ENCODE results near the gene TTC39C. TPM values are rescaled to one million over a fixed set of nuclear protein-coding genes. Genes with fewer than 3 reads are reported as not detected.
A peak's percentile ranks its signal among the peaks of the same experiment; 100 is the strongest.

The TTC39C gene
- total RNA-seq, 2 experiments from 2014 or later = 82.6 to 91.8 TPM

GRCh38 chr18:23972453-23972852, 42.1 kb upstream of the TTC39C start:
- Mint-ChIP-seq H3K36me3 (ENCODE audit: low read depth) (no peaks in the 10 kb centered on the region), H3K4me3 (peak overlapping the region; percentile 13), H3K27me3 (no peaks in the 10 kb centered on the region), H3K4me1 (ENCODE audit: low read depth) (peaks cover 73% of the 10 kb centered on the region), H3K9me3 (peaks cover 6% of the 10 kb centered on the region), H3K27ac (peak overlapping the region; percentile 85)
- TF ChIP-seq CTCF (IDR thresholded peaks at IDR 0.05) = no peak
- DNase-seq = peak in 9 of 14 experiments; percentile 6 to 82 (median 15)
- Histone ChIP-seq H3K4me3 (ENCODE audit: low read length) (no peak overlapping the region), H3K4me1 (ENCODE audit: insufficient read depth, low read length) (peaks cover 52% of the 10 kb centered on the region), H3K27me3 (ENCODE audit: control insufficient read depth in 1 of 2, insufficient read depth in 2 of 2, low read length in 2 of 2) (no peaks in the 10 kb centered on the region), H3K36me3 (ENCODE audit: insufficient read depth, low read length) (no peaks in the 10 kb centered on the region), H3K9me3 (ENCODE audit: control insufficient read depth in 1 of 2, insufficient read depth in 1 of 2, low read length in 2 of 2) (no peaks in the 10 kb centered on the region), H3K27ac (ENCODE audit: low read depth in 1 of 2, low read length in 2 of 2) (peak overlapping the region; percentile 31 to 49)
- CTCF ChIA-PET = no interaction called here
- intact Hi-C loops (cut with DNase I, micrococcal nuclease) = loop anchor here in 1 of 2 experiments (1.0 to 5.0 kb wide), 2 partner anchors 20 to 40 kb away; partner anchors contain the start of gene TTC39C
- POLR2A ChIA-PET = interaction anchor here (0.7 to 3.3 kb wide), 3 partner anchors 20 to 432 kb away, joined by 3 to 24 read pairs (median 10); no protein-coding TSS in a partner anchor
- ATAC-seq (ENCODE audit: poor library complexity) = peak; percentile 75

GRCh38 chr18:23977103-23977502, 37.5 kb upstream of the TTC39C start:
- no peak for TF ChIP-seq CTCF (IDR thresholded peaks at IDR 0.05)
- H3K4me3 ChIP-seq (ENCODE audit: low read length) = no peak overlapping the region
- no peak for ATAC-seq (ENCODE audit: poor library complexity)
- no peaks in the 10 kb centered on the region for H3K9me3 ChIP-seq (ENCODE audit: control insufficient read depth in 1 of 2, insufficient read depth in 1 of 2, low read length in 2 of 2)
- H3K36me3 Mint-ChIP-seq (ENCODE audit: low read depth) = no peaks in the 10 kb centered on the region
- H3K4me1 Mint-ChIP-seq (ENCODE audit: low read depth) = peaks cover 63% of the 10 kb centered on the region
- intact Hi-C loops (cut with DNase I, micrococcal nuclease) = no loop called here
- no peaks in the 10 kb centered on the region for H3K27me3 ChIP-seq (ENCODE audit: control insufficient read depth in 1 of 2, insufficient read depth in 2 of 2, low read length in 2 of 2)
- DNase-seq = no peak
- H3K27ac Mint-ChIP-seq = peak overlapping the region; percentile 50
- H3K9me3 Mint-ChIP-seq = peaks cover 5% of the 10 kb centered on the region
- ChIA-PET POLR2A (interaction anchor here (1.7 kb wide), 3 partner anchors 10 to 37 kb away, joined by 4 to 9 read pairs (median 7); no protein-coding TSS in a partner anchor), CTCF (no interaction called here)
- no peaks in the 10 kb centered on the region for H3K36me3 ChIP-seq (ENCODE audit: insufficient read depth, low read length)
- peaks cover 32% of the 10 kb centered on the region for H3K4me1 ChIP-seq (ENCODE audit: insufficient read depth, low read length)
- H3K27me3 Mint-ChIP-seq = no peaks in the 10 kb centered on the region
- H3K4me3 Mint-ChIP-seq = no peak overlapping the region
- H3K27ac ChIP-seq (ENCODE audit: low read depth in 1 of 2, low read length in 2 of 2) = no peak overlapping the region

- Mint-ChIP-seq H3K36me3 (ENCODE audit: low read depth) (no peaks in the 10 kb centered on the region), H3K4me3 (peak overlapping the region; percentile 1), H3K4me1 (ENCODE audit: low read depth) (peaks cover 55% of the 10 kb centered on the region), H3K27ac (peak overlapping the region; percentile 50), H3K27me3 (no peaks in the 10 kb centered on the region), H3K9me3 (peaks cover 5% of the 10 kb centered on the region)
- peak in 5 of 14 experiments; percentile 18 to 73 (median 48) for DNase-seq
- TF ChIP-seq CTCF (IDR thresholded peaks at IDR 0.05) = no peak
- Histone ChIP-seq H3K36me3 (ENCODE audit: insufficient read depth, low read length) (no peaks in the 10 kb centered on the region), H3K27me3 (ENCODE audit: control insufficient read depth in 1 of 2, insufficient read depth in 2 of 2, low read length in 2 of 2) (no peaks in the 10 kb centered on the region), H3K4me1 (ENCODE audit: insufficient read depth, low read length) (peaks cover 30% of the 10 kb centered on the region), H3K4me3 (ENCODE audit: low read length) (no peak overlapping the region), H3K9me3 (ENCODE audit: control insufficient read depth in 1 of 2, insufficient read depth in 1 of 2, low read length in 2 of 2) (no peaks in the 10 kb centered on the region), H3K27ac (ENCODE audit: low read depth in 1 of 2, low read length in 2 of 2) (peak overlapping the region in 1 of 2 donors; percentile 10)
- CTCF ChIA-PET = no interaction called here
- POLR2A ChIA-PET = interaction anchor here (0.5 to 1.7 kb wide), 9 partner anchors 11 to 66 kb away, joined by 3 to 9 read pairs (median 3); no protein-coding TSS in a partner anchor
- intact Hi-C loops (cut with DNase I, micrococcal nuclease) = no loop called here
- peak; percentile 98 for ATAC-seq (ENCODE audit: poor library complexity)
These were observed 36.7 kb upstream of the TTC39C start for GRCh38 chr18:23977719-23978483.
